ENCODE data around the gene PLLP.
"Not testable (repeated sequence)": the region's sequence is repeated elsewhere in the genome, so short reads cannot be mapped to it uniquely, and the experiment has no call there.

PLLP gene

DNA sequence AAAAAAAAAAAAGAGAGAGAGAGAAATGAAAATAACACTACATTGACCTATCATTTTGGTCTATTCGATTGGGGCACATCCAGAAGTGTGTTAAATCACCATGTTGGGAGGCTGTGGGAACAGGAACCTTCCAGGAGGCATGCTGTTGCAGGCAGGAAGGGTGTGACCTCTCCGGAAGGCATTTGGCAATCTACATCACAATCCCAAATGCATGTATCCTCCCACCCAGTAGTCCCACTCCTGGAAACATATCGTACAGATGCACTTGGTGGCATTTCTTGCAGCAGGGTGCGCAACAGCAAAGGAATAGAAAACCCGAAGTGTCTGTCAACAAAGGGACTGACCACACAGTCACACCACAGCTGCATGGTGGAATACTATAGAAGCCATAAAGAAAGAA, 7.9 kb downstream of the PLLP start:
- Histone ChIP-seq H3K36me3 (ENCODE audit: insufficient read depth, low read length) (no peaks in the 10 kb centered on the region), H3K27me3 (ENCODE audit: insufficient read depth, low read length) (peaks cover 10% of the 10 kb centered on the region)

DNA sequence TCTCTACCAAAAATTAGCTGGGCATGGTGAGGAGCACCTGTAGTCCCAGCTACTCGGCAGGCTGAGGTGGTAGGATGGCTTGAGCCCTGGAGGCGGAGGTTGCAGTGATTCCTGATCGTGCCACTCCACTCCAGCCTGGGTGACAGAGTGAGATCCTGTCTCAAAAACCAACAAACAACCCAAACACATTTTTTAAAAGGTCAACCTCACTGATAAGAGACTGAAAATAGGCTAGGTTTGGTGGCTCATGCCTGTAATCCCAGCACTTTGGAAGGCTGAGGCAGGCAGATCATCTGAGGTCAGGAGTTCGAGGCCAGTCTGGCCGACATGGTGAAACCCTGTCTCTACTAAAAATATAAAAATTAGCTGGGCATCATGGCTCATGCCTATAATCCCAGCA, 8.5 kb downstream of the PLLP start:
- not testable (repeated sequence) for H2AFZ ChIP-seq (ENCODE audit: low read depth, low read length); H3K27me3 ChIP-seq (ENCODE audit: insufficient read depth, low read length); H3K4me3 ChIP-seq (ENCODE audit: low read length); H3K36me3 ChIP-seq (ENCODE audit: insufficient read depth, low read length); H3K4me1 ChIP-seq (ENCODE audit: insufficient read depth, low read length); H3K9me3 ChIP-seq (ENCODE audit: low read length)

More for the DNA sequence above, 7.9 kb downstream of the PLLP start:
- no peaks in the 10 kb centered on the region for H3K4me1 ChIP-seq (ENCODE audit: insufficient read depth, low read length)
- no peak overlapping the region for H3K4me3 ChIP-seq (ENCODE audit: low read length)
- H3K9me3 ChIP-seq (ENCODE audit: low read length), result no peaks in the 10 kb centered on the region
- H2AFZ ChIP-seq (ENCODE audit: low read depth, low read length), result no peak overlapping the region

DNA sequence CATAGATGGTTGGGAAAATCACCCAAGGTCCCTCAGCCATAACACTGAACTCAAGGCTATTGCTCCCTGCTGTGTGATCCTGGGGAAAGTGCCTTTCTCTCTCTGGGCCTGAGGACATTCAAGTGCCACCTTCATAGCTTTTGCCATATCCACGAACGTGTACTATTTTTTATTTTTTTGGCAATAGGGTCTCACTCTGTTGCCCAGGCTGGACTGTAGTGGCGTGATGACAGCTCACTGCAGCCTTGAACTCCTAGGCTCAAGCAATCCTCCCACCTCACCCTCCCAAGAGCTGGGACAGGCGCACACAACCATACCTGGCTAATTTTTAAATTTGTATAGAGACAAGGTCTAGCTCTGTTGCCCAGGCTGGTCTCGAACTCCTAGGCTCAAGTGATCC, 10.6 kb downstream of the PLLP start:
- Histone ChIP-seq H3K9me3 (ENCODE audit: low read length) (no peaks in the 10 kb centered on the region), H3K27me3 (ENCODE audit: insufficient read depth, low read length) (no peaks in the 10 kb centered on the region), H3K4me1 (ENCODE audit: insufficient read depth, low read length) (peaks cover 6% of the 10 kb centered on the region), H2AFZ (ENCODE audit: low read depth, low read length) (no peak overlapping the region), H3K36me3 (ENCODE audit: insufficient read depth, low read length) (no peaks in the 10 kb centered on the region), H3K4me3 (ENCODE audit: low read length) (no peak overlapping the region)

DNA sequence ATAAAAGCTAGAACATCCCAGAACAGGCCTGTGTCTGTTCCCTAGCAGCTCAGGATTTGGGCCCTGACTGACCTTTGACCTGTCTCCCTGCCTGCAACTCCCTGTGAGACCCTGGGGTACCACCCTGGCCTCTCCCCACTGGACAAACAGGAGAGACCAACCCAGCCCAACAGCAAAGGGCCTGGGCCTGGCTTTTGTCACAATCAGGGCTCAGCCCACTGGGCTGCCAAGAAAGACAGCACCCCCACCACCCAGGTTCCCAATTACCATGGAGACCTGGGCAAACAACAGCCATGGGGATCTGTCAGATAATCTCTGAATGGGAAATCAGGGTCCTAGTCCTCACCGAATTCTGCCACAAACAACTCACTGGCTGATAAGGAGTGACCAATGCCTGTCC, 11.1 kb downstream of the PLLP start:
- no peaks in the 10 kb centered on the region for H3K27me3 ChIP-seq (ENCODE audit: insufficient read depth, low read length)
- no peaks in the 10 kb centered on the region for H3K9me3 ChIP-seq (ENCODE audit: low read length)
- no peaks in the 10 kb centered on the region for H3K36me3 ChIP-seq (ENCODE audit: insufficient read depth, low read length)
- H2AFZ ChIP-seq (ENCODE audit: low read depth, low read length), result no peak overlapping the region
- H3K4me1 ChIP-seq (ENCODE audit: insufficient read depth, low read length), result peaks cover 6% of the 10 kb centered on the region
- no peak overlapping the region for H3K4me3 ChIP-seq (ENCODE audit: low read length)

DNA sequence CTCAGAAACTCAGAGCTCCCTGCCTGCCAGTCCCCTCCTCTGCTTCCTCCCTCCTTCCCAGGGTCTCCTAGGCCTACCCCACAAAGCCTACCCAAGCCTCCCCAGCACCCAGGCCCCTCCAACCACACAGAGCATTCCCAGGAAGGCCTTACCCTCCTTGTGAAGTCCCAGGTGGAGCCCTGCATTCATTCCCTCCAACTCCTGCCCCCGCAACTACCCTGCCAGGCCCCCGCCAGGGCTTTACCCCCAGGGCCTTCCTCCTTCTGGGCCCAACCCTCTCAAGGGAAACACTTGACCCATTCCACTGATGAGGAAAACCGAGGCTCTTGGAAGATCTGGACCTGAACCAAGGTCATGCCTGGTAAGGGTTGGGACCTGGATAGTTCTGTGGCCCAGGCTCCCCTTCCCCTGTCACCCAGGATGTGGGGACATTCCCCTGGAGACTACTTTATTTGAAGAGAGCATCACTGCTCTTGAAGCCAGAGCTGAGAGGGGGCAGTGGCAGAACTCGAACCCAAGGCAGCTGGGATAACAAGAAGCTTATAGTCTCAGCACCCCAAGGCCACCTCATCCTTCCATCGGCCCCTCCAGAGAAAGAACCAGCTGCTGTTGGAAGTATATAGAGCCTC, 12.5 kb downstream of the PLLP start:
- Histone ChIP-seq H3K4me3 (ENCODE audit: low read length) (no peak overlapping the region), H3K36me3 (ENCODE audit: insufficient read depth, low read length) (no peaks in the 10 kb centered on the region), H3K9me3 (ENCODE audit: low read length) (no peaks in the 10 kb centered on the region), H2AFZ (ENCODE audit: low read depth, low read length) (no peak overlapping the region), H3K27me3 (ENCODE audit: insufficient read depth, low read length) (no peaks in the 10 kb centered on the region), H3K4me1 (ENCODE audit: insufficient read depth, low read length) (peaks cover 6% of the 10 kb centered on the region)

DNA sequence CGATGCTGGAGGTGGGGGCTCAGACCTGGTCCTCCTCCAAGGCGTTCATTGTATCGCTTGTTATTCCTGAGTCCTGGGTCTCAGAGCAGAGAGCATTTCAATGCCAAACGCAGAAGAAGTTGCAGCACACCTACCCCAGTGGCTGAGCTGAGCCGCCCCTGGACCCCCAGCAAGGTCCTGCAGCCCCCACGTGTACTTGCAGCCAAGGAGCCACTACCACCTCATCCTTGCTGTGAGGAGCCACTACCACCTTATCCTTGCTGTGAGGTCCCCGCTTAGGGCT, 13.5 kb downstream of the PLLP start:
- no peak overlapping the region for H2AFZ ChIP-seq (ENCODE audit: low read depth, low read length)
- no peaks in the 10 kb centered on the region for H3K9me3 ChIP-seq (ENCODE audit: low read length)

DNA sequence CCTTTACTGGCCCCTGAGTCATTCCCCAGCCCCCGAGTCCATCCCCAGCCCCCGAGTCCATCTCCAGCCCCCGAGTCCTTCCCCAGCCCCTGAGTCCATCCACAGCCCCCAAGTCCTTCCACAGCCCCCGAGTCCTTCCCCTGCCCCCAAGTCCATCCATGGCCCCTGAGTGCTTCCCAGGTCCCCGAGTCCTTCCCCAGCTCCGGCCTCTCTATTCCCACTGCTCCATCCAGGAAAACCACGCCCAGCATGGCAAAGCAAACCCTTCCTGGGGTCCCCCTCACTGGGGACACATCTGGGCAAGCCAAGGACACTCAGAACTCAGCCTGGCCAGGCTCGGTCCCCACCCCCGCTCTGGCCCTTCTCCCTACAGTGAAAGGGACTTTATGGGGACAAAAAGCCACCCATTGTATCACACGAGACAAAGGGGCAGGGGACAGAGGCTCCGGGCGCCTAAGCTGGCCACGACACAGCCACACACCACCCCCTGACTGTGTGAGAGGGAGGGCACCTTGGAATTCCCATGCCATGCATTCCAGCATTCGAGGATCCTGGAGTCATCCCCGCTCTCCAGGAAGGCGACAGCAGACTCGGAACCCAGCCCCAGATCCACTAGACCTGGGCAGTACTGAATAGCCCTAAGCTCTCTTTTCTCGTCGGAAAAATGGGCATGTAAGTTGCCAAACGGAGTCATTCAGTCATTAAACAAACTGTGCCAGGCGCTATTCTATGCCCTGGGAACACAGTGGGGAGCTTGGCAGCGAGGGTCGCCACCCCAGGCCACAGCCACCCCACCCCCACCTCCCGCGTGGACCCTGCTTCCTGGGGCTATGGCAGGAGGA, 14.0 kb downstream of the PLLP start:
- H3K9me3 ChIP-seq (ENCODE audit: low read length), result no peaks in the 10 kb centered on the region
- H3K36me3 ChIP-seq (ENCODE audit: insufficient read depth, low read length), result no peaks in the 10 kb centered on the region
- no peak overlapping the region for H3K4me3 ChIP-seq (ENCODE audit: low read length)
- H2AFZ ChIP-seq (ENCODE audit: low read depth, low read length), result no peak overlapping the region
- peaks cover 6% of the 10 kb centered on the region for H3K4me1 ChIP-seq (ENCODE audit: insufficient read depth, low read length)
- H3K27me3 ChIP-seq (ENCODE audit: insufficient read depth, low read length), result no peaks in the 10 kb centered on the region

More for the DNA sequence above, 13.5 kb downstream of the PLLP start:
- no peaks in the 10 kb centered on the region for H3K27me3 ChIP-seq (ENCODE audit: insufficient read depth, low read length)
- peaks cover 6% of the 10 kb centered on the region for H3K4me1 ChIP-seq (ENCODE audit: insufficient read depth, low read length)
- H3K4me3 ChIP-seq (ENCODE audit: low read length), result no peak overlapping the region
- no peaks in the 10 kb centered on the region for H3K36me3 ChIP-seq (ENCODE audit: insufficient read depth, low read length)

DNA sequence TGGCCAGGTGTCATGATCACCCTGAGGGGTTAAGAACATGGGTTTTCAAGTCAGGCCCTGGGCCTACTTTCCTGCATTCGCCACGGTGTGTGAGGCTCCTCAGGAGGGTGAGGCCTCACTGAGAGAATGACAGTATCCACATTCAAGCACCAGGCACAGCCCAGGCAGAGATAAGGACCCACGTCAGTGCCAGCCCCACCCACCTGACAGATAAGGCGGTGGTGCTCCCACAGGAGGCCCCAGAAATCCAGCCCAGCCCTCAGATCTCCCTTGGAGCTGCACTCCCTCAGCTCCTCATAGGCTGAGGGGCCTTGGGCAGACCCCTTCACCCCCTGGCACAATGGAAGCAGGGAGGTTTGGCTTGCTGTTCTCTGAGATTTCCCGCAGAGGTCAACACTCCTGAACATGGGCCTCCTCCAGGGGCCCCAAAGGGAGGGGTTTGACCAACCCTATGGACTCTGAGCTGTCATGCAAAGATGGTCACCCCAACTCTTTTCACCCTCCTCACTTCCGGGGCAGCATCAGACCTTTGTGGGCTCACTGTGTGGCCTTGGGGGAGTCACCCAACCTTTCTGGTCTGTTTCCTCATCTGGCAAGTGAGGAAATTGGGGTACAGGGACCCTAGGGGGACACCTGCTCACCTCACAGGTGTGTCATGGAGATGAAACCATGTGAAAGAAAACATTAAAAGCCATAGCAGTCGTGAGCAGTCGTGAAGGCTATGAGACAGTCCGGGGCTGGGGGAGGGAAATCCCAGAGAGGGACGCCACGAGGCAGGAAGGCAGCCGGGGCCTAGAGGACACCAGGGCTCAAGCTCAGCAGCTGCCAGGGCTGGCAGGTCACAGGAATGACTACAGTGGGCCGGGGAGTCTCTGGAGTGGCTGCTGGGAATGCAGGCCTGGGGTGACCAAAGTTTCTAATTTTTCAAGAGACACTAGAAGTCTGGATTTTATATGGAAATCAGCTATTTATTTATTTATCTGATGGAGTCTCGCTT, 15.4 kb downstream of the PLLP start:
- Histone ChIP-seq H3K9me3 (ENCODE audit: low read length) (no peaks in the 10 kb centered on the region), H3K4me1 (ENCODE audit: insufficient read depth, low read length) (peaks cover 6% of the 10 kb centered on the region), H2AFZ (ENCODE audit: low read depth, low read length) (no peak overlapping the region), H3K4me3 (ENCODE audit: low read length) (no peak overlapping the region), H3K36me3 (ENCODE audit: insufficient read depth, low read length) (no peaks in the 10 kb centered on the region), H3K27me3 (ENCODE audit: insufficient read depth, low read length) (no peaks in the 10 kb centered on the region)

DNA sequence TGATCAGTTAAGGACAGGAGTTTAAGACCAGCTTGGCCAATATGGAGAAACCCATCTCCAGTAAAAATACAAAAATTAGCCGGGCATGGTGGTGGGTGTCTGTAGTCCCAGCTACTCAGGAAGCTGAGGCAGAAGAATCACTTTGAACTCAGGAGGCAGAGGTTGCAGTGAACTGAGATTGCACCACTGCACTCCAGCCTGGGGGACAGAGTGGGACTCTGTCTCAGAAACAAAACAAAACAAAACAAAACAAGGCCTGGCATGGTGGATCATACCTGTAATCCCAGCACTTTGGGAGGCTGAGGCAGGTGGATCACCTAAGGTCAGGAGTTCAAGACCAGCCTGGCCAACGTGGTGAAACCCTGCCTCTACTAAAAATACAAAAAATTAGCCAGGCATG, 17.1 kb downstream of the PLLP start:
- H3K4me1 ChIP-seq (ENCODE audit: insufficient read depth, low read length); H3K4me3 ChIP-seq (ENCODE audit: low read length); H2AFZ ChIP-seq (ENCODE audit: low read depth, low read length); H3K9me3 ChIP-seq (ENCODE audit: low read length); H3K27me3 ChIP-seq (ENCODE audit: insufficient read depth, low read length); H3K36me3 ChIP-seq (ENCODE audit: insufficient read depth, low read length): not testable (repeated sequence)

DNA sequence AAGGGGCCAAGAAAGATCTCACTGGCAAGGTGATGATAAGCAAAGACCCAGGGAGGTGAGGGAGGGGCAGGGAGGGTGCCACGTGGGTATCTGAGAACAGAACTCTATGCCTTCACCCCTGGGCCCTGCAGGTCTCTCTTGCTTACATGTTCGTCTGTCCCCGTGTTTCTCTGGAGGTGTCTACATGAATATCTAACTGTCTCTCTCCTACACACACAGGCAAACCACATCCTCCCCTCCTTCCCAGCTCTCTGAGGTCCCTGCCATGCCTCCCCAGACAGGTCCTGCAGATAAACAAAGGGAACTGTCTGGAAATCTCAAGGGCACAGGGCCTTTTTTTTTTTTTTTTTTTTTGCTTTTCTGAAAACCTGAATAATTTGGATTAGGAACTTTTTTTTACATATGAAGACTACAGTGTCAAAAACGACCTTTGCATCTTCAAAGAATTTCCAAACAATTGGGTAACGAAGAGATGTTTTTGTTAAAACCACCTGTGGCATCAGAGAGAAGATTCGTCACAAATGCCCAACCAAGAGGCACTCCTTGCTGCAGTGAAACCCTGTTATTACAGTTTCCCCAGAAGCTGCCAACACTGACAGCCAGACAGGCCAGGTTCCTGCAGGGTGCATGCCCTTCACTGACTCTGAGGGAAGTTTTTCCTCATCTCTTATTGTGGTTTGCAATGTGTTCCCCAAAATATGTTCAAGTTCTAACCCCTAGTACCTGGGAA, 17.8 kb downstream of the PLLP start:
- H3K27me3 ChIP-seq (ENCODE audit: insufficient read depth, low read length), result peaks cover 6% of the 10 kb centered on the region
- no peaks in the 10 kb centered on the region for H3K36me3 ChIP-seq (ENCODE audit: insufficient read depth, low read length)
- no peak overlapping the region for H2AFZ ChIP-seq (ENCODE audit: low read depth, low read length)
- H3K9me3 ChIP-seq (ENCODE audit: low read length), result no peaks in the 10 kb centered on the region
- no peak overlapping the region for H3K4me3 ChIP-seq (ENCODE audit: low read length)
- peaks cover 6% of the 10 kb centered on the region for H3K4me1 ChIP-seq (ENCODE audit: insufficient read depth, low read length)

DNA sequence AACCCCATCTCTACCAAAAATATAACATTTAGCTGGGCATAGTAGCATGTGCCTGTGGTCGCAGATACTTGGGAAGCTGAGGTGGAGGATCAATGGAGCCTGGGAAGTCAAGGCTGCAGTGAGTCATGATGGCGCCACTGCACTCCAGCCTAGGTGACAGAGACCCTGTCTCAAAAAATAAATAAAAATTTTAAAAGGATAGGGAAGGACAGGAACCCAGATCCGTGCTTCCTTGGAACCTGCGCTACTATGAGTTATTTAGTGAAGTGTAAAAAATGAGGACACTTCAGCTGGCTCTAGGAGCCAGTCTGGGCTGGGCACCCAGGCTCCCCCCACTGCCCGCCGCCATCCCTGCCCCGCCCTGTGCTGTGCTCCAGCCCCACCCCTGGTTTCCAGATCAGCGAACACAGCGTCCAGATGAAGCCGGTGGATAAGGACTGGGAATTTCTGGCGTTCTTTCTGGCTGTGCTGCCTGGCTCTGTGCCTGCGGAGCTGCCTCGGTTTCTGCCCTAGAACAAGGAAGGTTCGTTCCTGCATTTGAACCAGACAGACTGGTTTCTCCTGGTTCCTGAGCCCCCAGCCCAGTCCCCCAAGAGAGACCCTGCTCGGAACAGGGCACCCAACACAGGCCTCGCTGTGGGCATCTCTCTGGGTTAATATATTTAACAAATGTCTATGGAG, 18.5 kb downstream of the PLLP start:
- no peaks in the 10 kb centered on the region for H3K36me3 ChIP-seq (ENCODE audit: insufficient read depth, low read length)
- peaks cover 6% of the 10 kb centered on the region for H3K27me3 ChIP-seq (ENCODE audit: insufficient read depth, low read length)
- H2AFZ ChIP-seq (ENCODE audit: low read depth, low read length), result no peak overlapping the region
- peaks cover 6% of the 10 kb centered on the region for H3K4me1 ChIP-seq (ENCODE audit: insufficient read depth, low read length)
- H3K4me3 ChIP-seq (ENCODE audit: low read length), result no peak overlapping the region
- H3K9me3 ChIP-seq (ENCODE audit: low read length), result no peaks in the 10 kb centered on the region

DNA sequence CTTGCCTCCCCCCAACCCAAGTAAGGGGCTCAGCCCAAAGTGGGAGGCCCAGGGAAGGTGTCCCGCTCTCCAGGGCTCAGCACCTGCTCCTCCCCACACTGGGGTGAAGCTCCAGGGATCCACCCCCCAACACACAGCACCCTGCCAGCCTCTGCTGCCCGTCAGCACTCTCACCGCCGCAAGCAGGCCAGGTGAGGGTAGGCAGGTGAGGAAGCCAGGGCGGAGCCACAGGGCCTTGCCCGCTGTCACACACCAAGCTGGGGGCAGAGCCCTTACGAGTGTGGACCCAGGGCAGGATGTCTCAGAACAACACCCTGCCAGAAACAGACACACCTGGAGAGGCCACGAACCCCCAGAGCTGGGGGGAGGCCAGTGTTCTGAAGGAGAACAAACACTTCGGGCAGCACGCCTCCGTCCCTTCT, 19.5 kb downstream of the PLLP start:
- Histone ChIP-seq H3K4me1 (ENCODE audit: insufficient read depth, low read length) (peaks cover 6% of the 10 kb centered on the region), H3K9me3 (ENCODE audit: low read length) (no peaks in the 10 kb centered on the region), H3K4me3 (ENCODE audit: low read length) (no peak overlapping the region)

More for the DNA sequence above, 19.5 kb downstream of the PLLP start:
- Histone ChIP-seq H2AFZ (ENCODE audit: low read depth, low read length) (no peak overlapping the region), H3K27me3 (ENCODE audit: insufficient read depth, low read length) (peaks cover 6% of the 10 kb centered on the region), H3K36me3 (ENCODE audit: insufficient read depth, low read length) (no peaks in the 10 kb centered on the region)

Data from neuron (in vitro differentiated cells).